DMS153 treated with DMSO at 0.1 percent for 48 hours (cell line): Measurements from ENCODE around the gene FAM227A.
"Not testable (repeated sequence)": the region's sequence is repeated elsewhere in the genome, so short reads cannot be mapped to it uniquely, and the experiment has no call there.

Experiments used
- DNase-seq: peaks from one replicate; lab custom pipeline; 2025; ENCODE audit not compliant: unreplicated experiment; lab: John Stamatoyannopoulos, UW

FAM227A gene

GRCh38 chr22:38612217-38613006, 43.8 kb downstream of the FAM227A start:
- no peak for DNase-seq

GRCh38 chr22:38611559-38611958, 44.6 kb downstream of the FAM227A start:
- DNase-seq = no peak

- no peak for DNase-seq
These were observed 46.0 kb downstream of the FAM227A start for GRCh38 chr22:38610234-38610633.

- no peak for DNase-seq
These were observed 47.0 kb downstream of the FAM227A start for GRCh38 chr22:38608992-38609750.

GRCh38 chr22:38607680-38608079, 48.5 kb downstream of the FAM227A start:
- DNase-seq = no peak

GRCh38 chr22:38602166-38602565, 54.0 kb downstream of the FAM227A start:
- DNase-seq = no peak

GRCh38 chr22:38601221-38601764, 54.9 kb downstream of the FAM227A start:
- DNase-seq = no peak

GRCh38 chr22:38599466-38599865, 56.7 kb downstream of the FAM227A start:
- no peak for DNase-seq

GRCh38 chr22:38582923-38583322, 73.3 kb downstream of the FAM227A start:
- DNase-seq = not testable (repeated sequence)

GRCh38 chr22:38578505-38578904, 77.7 kb downstream of the FAM227A start:
- no peak for DNase-seq

- DNase-seq = peak; percentile 35
These were observed 84.1 kb downstream of the FAM227A start for GRCh38 chr22:38572065-38572464.

GRCh38 chr22:38570779-38571364, 85.3 kb downstream of the FAM227A start:
- peak; percentile 56 for DNase-seq

- peak; percentile 75 for DNase-seq
These were observed 86.0 kb downstream of the FAM227A start, which contains the start of gene DMC1 for GRCh38 chr22:38569972-38570778. Gene DMC1, minus strand, starts transcription at chr22:38570183. Its CDS starts 1,927 bp downstream, at chr22:38568256.

GRCh38 chr22:38569181-38569971, 86.8 kb downstream of the FAM227A start:
- no peak for DNase-seq

- no peak for DNase-seq
These were observed 88.5 kb downstream of the FAM227A start for GRCh38 chr22:38567531-38568285.

GRCh38 chr22:38566726-38567504, 89.3 kb downstream of the FAM227A start:
- DNase-seq = no peak

GRCh38 chr22:38565441-38565840, 90.8 kb downstream of the FAM227A start:
- DNase-seq = no peak

- no peak for DNase-seq
These were observed 91.5 kb downstream of the FAM227A start for GRCh38 chr22:38564669-38565068.
